ENCODE data around the gene HAGH.

Gene HAGH

GRCh38 chr16:1794221-1794871 is 32.3 kb downstream of the HAGH start:
- DNase-seq (ENCODE audit: low spot score): no peak
- Histone ChIP-seq H3K4me3 (no peak overlapping the region), H3K27ac (no peak overlapping the region)
- TF ChIP-seq CTCF (IDR thresholded peaks at IDR 0.05): no peak

- no peak for DNase-seq (ENCODE audit: low spot score)
- no peak for TF ChIP-seq CTCF (IDR thresholded peaks at IDR 0.05)
- Histone ChIP-seq H3K27ac (no peak within 1 kb of the TSS), H3K4me3 (no peak within 1 kb of the TSS)
These were observed 32.9 kb downstream of the HAGH start, which contains the start of gene IGFALS for GRCh38 chr16:1793578-1794220. Gene IGFALS, minus strand, starts transcription at chr16:1793705. Its CDS starts 53 bp downstream, at chr16:1793652.

GRCh38 chr16:1792836-1793577 is 33.6 kb downstream of the HAGH start:
- TF ChIP-seq CTCF (IDR thresholded peaks at IDR 0.05): no peak
- H3K4me3 ChIP-seq: no peak overlapping the region
- no peak overlapping the region for H3K27ac ChIP-seq
- DNase-seq (ENCODE audit: low spot score): no peak

GRCh38 chr16:1791943-1792812 is 34.4 kb downstream of the HAGH start:
- no peak for DNase-seq (ENCODE audit: low spot score)
- TF ChIP-seq CTCF (IDR thresholded peaks at IDR 0.05): no peak
- no peak overlapping the region for H3K4me3 ChIP-seq
- no peak overlapping the region for H3K27ac ChIP-seq

GRCh38 chr16:1791256-1791942 is 35.2 kb downstream of the HAGH start:
- no peak overlapping the region for H3K27ac ChIP-seq
- no peak overlapping the region for H3K4me3 ChIP-seq
- DNase-seq (ENCODE audit: low spot score): no peak
- no peak for TF ChIP-seq CTCF (IDR thresholded peaks at IDR 0.05)

GRCh38 chr16:1790611-1791255 is 35.9 kb downstream of the HAGH start:
- TF ChIP-seq CTCF (IDR thresholded peaks at IDR 0.05): no peak
- DNase-seq (ENCODE audit: low spot score): no peak
- H3K27ac ChIP-seq: no peak overlapping the region
- H3K4me3 ChIP-seq: no peak overlapping the region
